Glomerular visceral epithelial cell (primary cell): ENCODE results near the gene F3.
A peak's percentile ranks its signal among the peaks of the same experiment; 100 is the strongest.

Source experiments
- DNase-seq: peaks from one replicate; pipeline ENCODE4 v3.0.0-alpha.2; 2016; ENCODE audit errors: extremely low spot score

Gene F3

GRCh38 chr1:94527447-94528031 is 14.0 kb downstream of the F3 start:
- peak; percentile 44 for DNase-seq

- no peak for DNase-seq
These were observed 15.2 kb downstream of the F3 start for GRCh38 chr1:94526152-94526980.

- DNase-seq, result no peak
These were observed 17.0 kb downstream of the F3 start for GRCh38 chr1:94524531-94524930.

GRCh38 chr1:94522304-94522703 is 19.3 kb downstream of the F3 start:
- DNase-seq, result peak; percentile 31

GRCh38 chr1:94519351-94519750 is 22.2 kb downstream of the F3 start:
- DNase-seq, result no peak

- DNase-seq, result no peak
These were observed 26.1 kb downstream of the F3 start for GRCh38 chr1:94515296-94515947.

GRCh38 chr1:94514095-94514727 is 27.3 kb downstream of the F3 start:
- peak; percentile 48 for DNase-seq

- no peak for DNase-seq
These were observed 28.7 kb downstream of the F3 start for GRCh38 chr1:94512816-94513215.

GRCh38 chr1:94504601-94505000 is 37.0 kb downstream of the F3 start:
- DNase-seq, result no peak

- DNase-seq, result no peak
These were observed 38.4 kb downstream of the F3 start for GRCh38 chr1:94503153-94503552.

GRCh38 chr1:94501935-94502334 is 39.6 kb downstream of the F3 start:
- DNase-seq, result no peak

- no peak for DNase-seq
These were observed 40.1 kb downstream of the F3 start for GRCh38 chr1:94501426-94501825.

- no peak for DNase-seq
These were observed 45.3 kb downstream of the F3 start for GRCh38 chr1:94496076-94496755.

- no peak for DNase-seq
These were observed 51.0 kb downstream of the F3 start for GRCh38 chr1:94490556-94490955.

- no peak for DNase-seq
These were observed 54.6 kb downstream of the F3 start for GRCh38 chr1:94486990-94487389.

- peak; percentile 75 for DNase-seq
These were observed 60.1 kb downstream of the F3 start for GRCh38 chr1:94481473-94481933.

GRCh38 chr1:94479682-94480081 is 61.9 kb downstream of the F3 start:
- DNase-seq, result no peak
